Vagina (tissue), 2 donors: ENCODE data around the gene PRKCE. TPM values are rescaled to one million over a fixed set of nuclear protein-coding genes. Genes with fewer than 3 reads are reported as not detected.

Experiments used
- DNase-seq, 2 donors: peaks; one replicate each; pipeline ENCODE4 v3.0.0-alpha.2; 2017; ENCODE audit errors: extremely low spot score in 2 of 2
- H3K27ac ChIP-seq: fragments of 200-600 bp; sonication (generic); one replicate; pipeline ENCODE4 v1.5.1; 2019
- H3K27me3 ChIP-seq: fragments of 200-600 bp; sonication (generic); one replicate; pipeline ENCODE4 v1.5.1; 2019
- H3K36me3 ChIP-seq, 2 donors: fragments of 200-600 bp; sonication (generic); one replicate each; pipeline ENCODE4 v1.5.1; 2017 to 2019
- H3K4me1 ChIP-seq: fragments of 200-600 bp; sonication (generic); one replicate; pipeline ENCODE4 v1.5.1; 2019
- H3K4me3 ChIP-seq, 2 donors: fragments of 200-600 bp; sonication (generic); 1 replicate in 1 of 2; 2 replicates in 1 of 2; pipeline ENCODE4 v1.5.1; 2016 to 2019
- H3K9me3 ChIP-seq: fragments of 200-600 bp; sonication (generic); one replicate; pipeline ENCODE4 v1.5.1; 2019
- CTCF ChIP-seq, 3 experiments: fragments of 450-650 bp in 2 of 3; fragments of 200-600 bp in 1 of 3; sonication (generic) in 1 of 3; IDR thresholded peaks; one replicate each; pipeline ENCODE4 v1.5.1; 2017 to 2019; ENCODE audit warnings: antibody characterized with exemption in 3 of 3, mild to moderate bottlenecking in 2 of 3, moderate library complexity in 2 of 3
- POLR2A ChIP-seq, 2 donors: fragments of 450-650 bp; IDR thresholded peaks; one replicate each; pipeline ENCODE4 v1.6.1; 2017; ENCODE audit warnings: antibody characterized with exemption in 2 of 2, mild to moderate bottlenecking in 2 of 2, moderate library complexity in 2 of 2
- POLR2AphosphoS5 ChIP-seq, 2 donors: sonication (generic); formaldehyde crosslinking; IDR thresholded peaks; one replicate each; pipeline ENCODE4 v1.9.0; 2017; ENCODE audit warnings: antibody characterized with exemption in 2 of 2, mild to moderate bottlenecking in 2 of 2, low read depth in 1 of 2; ENCODE audit not compliant: insufficient read depth in 1 of 2
- intact Hi-C: fragments of 100-400 bp; cut with DNase I; formaldehyde crosslinking; loops from one replicate; pipeline ENCODE4 v1.15.1; 2023
- total RNA-seq: library from RNA; depleted of rRNA; stranded (reverse); fragments of >200 nt; gene quantifications from one replicate; pipeline ENCODE4 v1.2.3, GENCODE V29; 2016

Gene PRKCE
- total RNA-seq, 1 donor from 2014 or later: 11.8 TPM

GRCh38 chr2:46173636-46174250 lies 522.3 kb downstream of the PRKCE start:
- H3K27ac ChIP-seq: no peak overlapping the region
- H3K9me3 ChIP-seq: no peaks in the 10 kb centered on the region
- no peaks in the 10 kb centered on the region for H3K27me3 ChIP-seq
- peaks cover 32% of the 10 kb centered on the region for H3K4me1 ChIP-seq
- no peak overlapping the region for H3K4me3 ChIP-seq
- H3K36me3 ChIP-seq: no peaks in the 10 kb centered on the region
- TF ChIP-seq CTCF (IDR thresholded peaks at IDR 0.05) (no peak), POLR2A (IDR thresholded peaks at IDR 0.05) (no peak), POLR2AphosphoS5 (IDR thresholded peaks at IDR 0.05; ENCODE audit: insufficient read depth in 1 of 2, low read depth in 1 of 2) (no peak)
- DNase-seq: no peak
- intact Hi-C loops: loop anchor here (5.0 kb wide), 1 partner anchor 1649 kb away; no protein-coding TSS in a partner anchor

GRCh38 chr2:46174345-46175170 lies 523.1 kb downstream of the PRKCE start:
- Histone ChIP-seq H3K9me3 (no peaks in the 10 kb centered on the region), H3K4me1 (peaks cover 40% of the 10 kb centered on the region), H3K27me3 (no peaks in the 10 kb centered on the region), H3K27ac (no peak overlapping the region), H3K4me3 (no peak overlapping the region), H3K36me3 (no peaks in the 10 kb centered on the region)
- DNase-seq: no peak
- intact Hi-C loops: loop anchor here (5.0 kb wide), 1 partner anchor 1648 kb away; no protein-coding TSS in a partner anchor
- TF ChIP-seq POLR2A (IDR thresholded peaks at IDR 0.05) (no peak), POLR2AphosphoS5 (IDR thresholded peaks at IDR 0.05; ENCODE audit: insufficient read depth in 1 of 2, low read depth in 1 of 2) (no peak), CTCF (IDR thresholded peaks at IDR 0.05) (no peak)

GRCh38 chr2:46175419-46175818 lies 523.9 kb downstream of the PRKCE start:
- TF ChIP-seq CTCF (IDR thresholded peaks at IDR 0.05) (no peak), POLR2AphosphoS5 (IDR thresholded peaks at IDR 0.05; ENCODE audit: insufficient read depth in 1 of 2, low read depth in 1 of 2) (no peak), POLR2A (IDR thresholded peaks at IDR 0.05) (no peak)
- no peak overlapping the region for H3K4me3 ChIP-seq
- H3K27ac ChIP-seq: no peak overlapping the region
- intact Hi-C loops: no loop called here
- no peaks in the 10 kb centered on the region for H3K9me3 ChIP-seq
- no peaks in the 10 kb centered on the region for H3K36me3 ChIP-seq
- no peak for DNase-seq
- no peaks in the 10 kb centered on the region for H3K27me3 ChIP-seq
- H3K4me1 ChIP-seq: peaks cover 40% of the 10 kb centered on the region

GRCh38 chr2:46177461-46178089 lies 526.1 kb downstream of the PRKCE start:
- DNase-seq: no peak
- no peak for TF ChIP-seq POLR2A (IDR thresholded peaks at IDR 0.05)
- TF ChIP-seq POLR2AphosphoS5 (IDR thresholded peaks at IDR 0.05; ENCODE audit: insufficient read depth in 1 of 2, low read depth in 1 of 2): no peak
- TF ChIP-seq CTCF (IDR thresholded peaks at IDR 0.05): no peak
- Histone ChIP-seq H3K36me3 (no peaks in the 10 kb centered on the region), H3K9me3 (no peaks in the 10 kb centered on the region), H3K4me3 (no peak overlapping the region), H3K27ac (no peak overlapping the region), H3K27me3 (no peaks in the 10 kb centered on the region), H3K4me1 (peaks cover 18% of the 10 kb centered on the region)
- intact Hi-C loops: no loop called here
